ENCODE measurements around the gene TPI1. TPM values are rescaled to one million over a fixed set of nuclear protein-coding genes. Genes with fewer than 3 reads are reported as not detected.
A peak's percentile ranks its signal among the peaks of the same experiment; 100 is the strongest.

TPI1 gene
- total and polyA plus RNA-seq, 8 donors, result 394 to 521 (median 444) TPM

DNA sequence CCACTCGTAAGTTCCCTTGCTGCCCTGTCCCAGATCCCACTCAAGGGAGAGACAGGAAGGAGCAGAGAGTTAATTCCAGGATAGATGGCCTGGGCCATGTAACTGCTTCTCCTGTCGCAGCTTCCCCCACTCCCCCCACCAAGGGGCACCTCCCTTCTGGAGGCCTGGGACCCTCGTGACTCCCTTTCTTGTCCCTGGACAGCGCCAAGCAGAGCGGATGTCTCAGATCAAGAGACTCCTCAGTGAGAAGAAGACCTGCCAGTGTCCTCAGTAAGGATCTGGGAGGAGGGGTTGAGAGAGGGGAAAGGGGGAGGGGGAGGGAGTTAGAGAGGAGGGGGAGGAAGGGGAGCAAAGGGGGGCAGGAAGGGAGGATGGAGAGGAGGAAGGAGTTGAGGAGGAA is 48.7 kb upstream of the TPI1 start:
- intact Hi-C loops (cut with DNase I), result no loop called here
- Histone ChIP-seq H3K9me3 (no peaks in the 10 kb centered on the region), H3K36me3 (peaks cover 0 to 5% of the 10 kb centered on the region in 2 donors), H3K4me3 (no peak overlapping the region), H3K27me3 (peaks cover 0 to 22% of the 10 kb centered on the region in 2 donors), H3K27ac (no peak overlapping the region), H3K4me1 (peaks cover 0 to 20% of the 10 kb centered on the region in 2 donors)
- TF ChIP-seq CTCF (IDR thresholded peaks at IDR 0.05), result no peak
- DNase-seq (no peak), ATAC-seq (no peak)

DNA sequence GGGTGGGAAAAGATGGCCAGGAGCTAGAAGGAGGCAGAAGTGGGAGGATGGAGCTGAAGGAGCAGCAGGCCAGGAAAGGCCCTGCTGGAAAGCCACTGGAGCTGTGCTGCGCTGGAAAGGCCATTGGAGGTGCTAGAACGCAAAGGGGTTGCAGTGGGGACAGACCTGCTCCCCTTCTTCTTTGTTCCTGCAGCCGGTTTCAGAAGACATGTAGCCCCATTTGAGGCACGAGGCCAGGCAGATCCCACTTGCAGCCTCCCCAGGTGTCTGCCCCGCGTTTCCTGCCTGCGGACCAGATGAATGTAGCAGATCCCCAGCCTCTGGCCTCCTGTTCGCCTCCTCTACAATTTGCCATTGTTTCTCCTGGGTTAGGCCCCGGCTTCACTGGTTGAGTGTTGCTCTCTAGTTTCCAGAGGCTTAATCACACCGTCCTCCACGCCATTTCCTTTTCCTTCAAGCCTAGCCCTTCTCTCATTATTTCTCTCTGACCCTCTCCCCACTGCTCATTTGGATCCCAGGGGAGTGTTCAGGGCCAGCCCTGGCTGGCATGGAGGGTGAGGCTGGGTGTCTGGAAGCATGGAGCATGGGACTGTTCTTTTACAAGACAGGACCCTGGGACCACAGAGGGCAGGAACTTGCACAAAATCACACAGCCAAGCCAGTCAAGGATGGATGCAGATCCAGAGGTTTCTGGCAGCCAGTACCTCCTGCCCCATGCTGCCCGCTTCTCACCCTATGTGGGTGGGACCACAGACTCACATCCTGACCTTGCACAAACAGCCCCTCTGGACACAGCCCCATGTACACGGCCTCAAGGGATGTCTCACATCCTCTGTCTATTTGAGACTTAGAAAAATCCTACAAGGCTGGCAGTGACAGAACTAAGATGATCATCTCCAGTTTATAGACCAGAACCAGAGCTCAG is 48.0 kb upstream of the TPI1 start:
- DNase-seq (no peak), ATAC-seq (no peak)
- Histone ChIP-seq H3K4me3 (no peak overlapping the region), H3K27me3 (peaks cover 0 to 30% of the 10 kb centered on the region in 2 donors), H3K36me3 (peaks cover 0 to 5% of the 10 kb centered on the region in 2 donors), H3K9me3 (no peaks in the 10 kb centered on the region), H3K27ac (no peak overlapping the region), H3K4me1 (peaks cover 0 to 20% of the 10 kb centered on the region in 2 donors)
- intact Hi-C loops (cut with DNase I), result no loop called here
- no peak for TF ChIP-seq CTCF (IDR thresholded peaks at IDR 0.05)

GRCh38 chr12:6820166-6820565 is 47.2 kb upstream of the TPI1 start:
- no peak for TF ChIP-seq CTCF (IDR thresholded peaks at IDR 0.05)
- Histone ChIP-seq H3K36me3 (peaks cover 0 to 5% of the 10 kb centered on the region in 2 donors), H3K4me1 (peaks cover under 1 to 20% of the 10 kb centered on the region in 2 donors), H3K9me3 (no peaks in the 10 kb centered on the region), H3K27me3 (peaks cover 0 to 38% of the 10 kb centered on the region in 2 donors), H3K4me3 (no peak overlapping the region), H3K27ac (no peak overlapping the region)
- intact Hi-C loops (cut with DNase I), result no loop called here
- no peak for ATAC-seq
- DNase-seq, result no peak

DNA sequence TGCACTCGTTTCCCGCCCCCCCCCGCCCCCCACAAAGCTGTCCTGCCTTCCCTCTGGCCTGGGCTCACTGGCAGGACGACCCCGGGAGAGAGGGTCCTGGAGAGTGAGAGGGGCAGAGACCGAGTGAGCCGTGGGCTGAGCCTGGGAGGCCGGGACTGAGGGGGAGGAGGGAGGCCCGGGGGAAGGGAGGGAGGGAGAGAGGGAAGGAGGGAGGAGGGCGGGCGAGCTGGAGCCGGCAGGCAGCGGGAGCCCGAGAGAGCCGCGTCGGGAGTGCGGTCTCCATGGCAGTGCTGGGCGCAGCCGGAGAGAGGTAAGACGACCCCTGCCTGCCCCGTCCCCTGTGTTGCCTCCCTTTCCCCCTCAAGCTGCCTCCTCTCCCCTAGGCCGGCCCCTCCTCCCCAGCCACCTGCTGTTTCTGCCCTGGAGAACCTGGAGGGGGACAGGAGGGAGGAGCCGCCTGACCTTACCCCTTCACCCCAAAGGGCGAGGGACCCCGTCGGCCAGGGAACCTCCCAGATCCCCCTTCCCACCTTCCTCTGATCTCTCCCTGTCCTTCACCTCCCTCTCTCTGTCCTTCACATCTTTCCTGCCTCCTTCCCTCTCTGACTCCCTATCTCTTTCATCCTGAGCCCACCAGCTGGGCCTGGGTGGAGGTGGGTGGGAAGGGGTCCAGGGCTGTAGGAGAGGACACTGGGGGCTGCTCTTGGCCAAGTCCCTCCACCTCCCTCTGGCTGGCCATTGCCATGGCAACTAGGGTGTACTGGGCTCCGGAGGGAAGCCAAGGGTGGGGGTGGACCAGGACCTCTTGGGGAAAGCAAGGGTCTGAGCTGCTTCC is 45.5 kb upstream of the TPI1 start, which contains the start of gene GPR162:
Gene GPR162, plus strand, starts transcription at position 231 of the 835 bp plus-strand sequence. CDS start 2,078 bp downstream, outside the sequence.
- Histone ChIP-seq H3K27ac (peak within 1 kb of the TSS; percentile 13 to 53), H3K4me1 (peaks cover 3 to 25% of the 10 kb centered on the region in 2 donors), H3K27me3 (peaks cover 0 to 54% of the 10 kb centered on the region in 2 donors), H3K4me3 (peak within 1 kb of the TSS; percentile 41), H3K36me3 (no peaks in the 10 kb centered on the region), H3K9me3 (no peaks in the 10 kb centered on the region)
- TF ChIP-seq CTCF (IDR thresholded peaks at IDR 0.05), result no peak
- intact Hi-C loops (cut with DNase I), result no loop called here
- DNase-seq (peak; percentile 48 to 85 (median 72)), ATAC-seq (peak; percentile 60)

Data from left lung (tissue), 10 donors.